ENCODE data around the gene IL19.

DNA sequence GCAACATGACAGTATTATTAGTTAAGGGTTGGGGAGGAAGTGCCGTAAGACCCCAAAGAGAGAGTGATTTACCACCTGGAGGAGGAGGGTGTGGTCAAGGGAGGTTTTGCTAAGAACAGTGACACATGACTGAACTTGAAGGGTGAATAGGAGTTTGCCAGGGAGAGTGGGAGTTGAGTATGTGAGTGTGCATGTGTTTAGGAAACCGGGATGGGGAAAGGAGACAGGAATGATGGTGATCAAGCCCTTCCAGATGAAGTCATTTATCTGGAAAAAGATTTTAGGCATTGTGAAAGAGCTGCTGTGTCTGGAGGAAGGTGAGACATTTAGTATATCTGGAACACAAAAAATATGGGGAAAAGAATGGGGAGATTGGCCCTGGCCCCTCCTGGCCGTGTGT is 29.8 kb downstream of the IL19 start:
- TF ChIP-seq, protein P1, sequence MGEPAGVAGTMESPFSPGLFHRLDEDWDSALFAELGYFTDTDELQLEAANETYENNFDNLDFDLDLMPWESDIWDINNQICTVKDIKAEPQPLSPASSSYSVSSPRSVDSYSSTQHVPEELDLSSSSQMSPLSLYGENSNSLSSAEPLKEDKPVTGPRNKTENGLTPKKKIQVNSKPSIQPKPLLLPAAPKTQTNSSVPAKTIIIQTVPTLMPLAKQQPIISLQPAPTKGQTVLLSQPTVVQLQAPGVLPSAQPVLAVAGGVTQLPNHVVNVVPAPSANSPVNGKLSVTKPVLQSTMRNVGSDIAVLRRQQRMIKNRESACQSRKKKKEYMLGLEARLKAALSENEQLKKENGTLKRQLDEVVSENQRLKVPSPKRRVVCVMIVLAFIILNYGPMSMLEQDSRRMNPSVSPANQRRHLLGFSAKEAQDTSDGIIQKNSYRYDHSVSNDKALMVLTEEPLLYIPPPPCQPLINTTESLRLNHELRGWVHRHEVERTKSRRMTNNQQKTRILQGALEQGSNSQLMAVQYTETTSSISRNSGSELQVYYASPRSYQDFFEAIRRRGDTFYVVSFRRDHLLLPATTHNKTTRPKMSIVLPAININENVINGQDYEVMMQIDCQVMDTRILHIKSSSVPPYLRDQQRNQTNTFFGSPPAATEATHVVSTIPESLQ (CRISPR knock-in tag; IDR thresholded peaks at IDR 0.05), result no peak
- TF ChIP-seq TCF7 (CRISPR knock-in tag; IDR thresholded peaks at IDR 0.05; ENCODE audit: low read depth), result no peak
- TF ChIP-seq, protein P2, sequence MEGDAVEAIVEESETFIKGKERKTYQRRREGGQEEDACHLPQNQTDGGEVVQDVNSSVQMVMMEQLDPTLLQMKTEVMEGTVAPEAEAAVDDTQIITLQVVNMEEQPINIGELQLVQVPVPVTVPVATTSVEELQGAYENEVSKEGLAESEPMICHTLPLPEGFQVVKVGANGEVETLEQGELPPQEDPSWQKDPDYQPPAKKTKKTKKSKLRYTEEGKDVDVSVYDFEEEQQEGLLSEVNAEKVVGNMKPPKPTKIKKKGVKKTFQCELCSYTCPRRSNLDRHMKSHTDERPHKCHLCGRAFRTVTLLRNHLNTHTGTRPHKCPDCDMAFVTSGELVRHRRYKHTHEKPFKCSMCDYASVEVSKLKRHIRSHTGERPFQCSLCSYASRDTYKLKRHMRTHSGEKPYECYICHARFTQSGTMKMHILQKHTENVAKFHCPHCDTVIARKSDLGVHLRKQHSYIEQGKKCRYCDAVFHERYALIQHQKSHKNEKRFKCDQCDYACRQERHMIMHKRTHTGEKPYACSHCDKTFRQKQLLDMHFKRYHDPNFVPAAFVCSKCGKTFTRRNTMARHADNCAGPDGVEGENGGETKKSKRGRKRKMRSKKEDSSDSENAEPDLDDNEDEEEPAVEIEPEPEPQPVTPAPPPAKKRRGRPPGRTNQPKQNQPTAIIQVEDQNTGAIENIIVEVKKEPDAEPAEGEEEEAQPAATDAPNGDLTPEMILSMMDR (IDR thresholded peaks at IDR 0.05), result no peak
- TF ChIP-seq JAZF1 (CRISPR knock-in tag; IDR thresholded peaks at IDR 0.05), result no peak
- no peak for TF ChIP-seq ATF2 (CRISPR knock-in tag; IDR thresholded peaks at IDR 0.05; ENCODE audit: borderline replicate concordance, low read depth)
- no peak for TF ChIP-seq ZNF138 (CRISPR knock-in tag; conservative IDR thresholded peaks at IDR 0.05)
- TF ChIP-seq, protein P3, sequence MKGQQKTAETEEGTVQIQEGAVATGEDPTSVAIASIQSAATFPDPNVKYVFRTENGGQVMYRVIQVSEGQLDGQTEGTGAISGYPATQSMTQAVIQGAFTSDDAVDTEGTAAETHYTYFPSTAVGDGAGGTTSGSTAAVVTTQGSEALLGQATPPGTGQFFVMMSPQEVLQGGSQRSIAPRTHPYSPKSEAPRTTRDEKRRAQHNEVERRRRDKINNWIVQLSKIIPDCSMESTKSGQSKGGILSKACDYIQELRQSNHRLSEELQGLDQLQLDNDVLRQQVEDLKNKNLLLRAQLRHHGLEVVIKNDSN (CRISPR knock-in tag; IDR thresholded peaks at IDR 0.05), result no peak
- TF ChIP-seq, protein P4, sequence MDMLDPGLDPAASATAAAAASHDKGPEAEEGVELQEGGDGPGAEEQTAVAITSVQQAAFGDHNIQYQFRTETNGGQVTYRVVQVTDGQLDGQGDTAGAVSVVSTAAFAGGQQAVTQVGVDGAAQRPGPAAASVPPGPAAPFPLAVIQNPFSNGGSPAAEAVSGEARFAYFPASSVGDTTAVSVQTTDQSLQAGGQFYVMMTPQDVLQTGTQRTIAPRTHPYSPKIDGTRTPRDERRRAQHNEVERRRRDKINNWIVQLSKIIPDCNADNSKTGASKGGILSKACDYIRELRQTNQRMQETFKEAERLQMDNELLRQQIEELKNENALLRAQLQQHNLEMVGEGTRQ (CRISPR knock-in tag; IDR thresholded peaks at IDR 0.05), result no peak
- no peak for TF ChIP-seq ELF4 (CRISPR knock-in tag; IDR thresholded peaks at IDR 0.05; ENCODE audit: low read depth)
- TF ChIP-seq, protein P5, sequence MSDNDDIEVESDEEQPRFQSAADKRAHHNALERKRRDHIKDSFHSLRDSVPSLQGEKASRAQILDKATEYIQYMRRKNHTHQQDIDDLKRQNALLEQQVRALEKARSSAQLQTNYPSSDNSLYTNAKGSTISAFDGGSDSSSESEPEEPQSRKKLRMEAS (CRISPR knock-in tag; IDR thresholded peaks at IDR 0.05), result no peak
- no peak for TF ChIP-seq ZBTB21 (CRISPR knock-in tag; IDR thresholded peaks at IDR 0.05; ENCODE audit: borderline replicate concordance)
- no peak for TF ChIP-seq SP1 (CRISPR knock-in tag; conservative IDR thresholded peaks at IDR 0.05)
- no peak for TF ChIP-seq IRF2 (CRISPR knock-in tag; IDR thresholded peaks at IDR 0.05; ENCODE audit: borderline replicate concordance, low read depth)
- TF ChIP-seq TP53 (CRISPR knock-in tag; IDR thresholded peaks at IDR 0.05), result no peak

Measured in WTC11 (cell line).